DMS153 (cell line): ENCODE results near the gene SFXN1.

Experiments used
- DNase-seq: peaks from one replicate; lab custom pipeline; 2025; lab: John Stamatoyannopoulos, UW

The SFXN1 gene

DNA sequence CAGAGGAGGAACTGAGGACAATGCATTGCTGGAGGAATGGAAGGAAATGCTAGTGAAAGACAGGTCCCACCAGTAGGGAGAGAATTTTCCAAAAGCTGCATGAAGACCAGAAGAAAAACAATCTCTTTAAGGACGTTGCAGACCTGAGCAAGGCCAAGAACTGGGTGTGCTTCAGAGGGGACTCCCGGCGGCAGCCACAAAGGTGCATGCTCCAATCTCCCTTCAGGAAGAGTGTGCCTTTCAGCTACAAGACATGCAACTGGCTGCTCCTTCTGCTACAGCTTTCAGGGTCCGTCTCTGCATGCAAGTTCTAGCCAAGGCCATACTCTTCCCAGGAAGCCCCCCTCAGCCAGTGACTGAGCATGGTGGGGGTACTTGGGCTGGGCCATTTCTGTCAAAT is 62.9 kb downstream of the SFXN1 start:
- no peak for DNase-seq

DNA sequence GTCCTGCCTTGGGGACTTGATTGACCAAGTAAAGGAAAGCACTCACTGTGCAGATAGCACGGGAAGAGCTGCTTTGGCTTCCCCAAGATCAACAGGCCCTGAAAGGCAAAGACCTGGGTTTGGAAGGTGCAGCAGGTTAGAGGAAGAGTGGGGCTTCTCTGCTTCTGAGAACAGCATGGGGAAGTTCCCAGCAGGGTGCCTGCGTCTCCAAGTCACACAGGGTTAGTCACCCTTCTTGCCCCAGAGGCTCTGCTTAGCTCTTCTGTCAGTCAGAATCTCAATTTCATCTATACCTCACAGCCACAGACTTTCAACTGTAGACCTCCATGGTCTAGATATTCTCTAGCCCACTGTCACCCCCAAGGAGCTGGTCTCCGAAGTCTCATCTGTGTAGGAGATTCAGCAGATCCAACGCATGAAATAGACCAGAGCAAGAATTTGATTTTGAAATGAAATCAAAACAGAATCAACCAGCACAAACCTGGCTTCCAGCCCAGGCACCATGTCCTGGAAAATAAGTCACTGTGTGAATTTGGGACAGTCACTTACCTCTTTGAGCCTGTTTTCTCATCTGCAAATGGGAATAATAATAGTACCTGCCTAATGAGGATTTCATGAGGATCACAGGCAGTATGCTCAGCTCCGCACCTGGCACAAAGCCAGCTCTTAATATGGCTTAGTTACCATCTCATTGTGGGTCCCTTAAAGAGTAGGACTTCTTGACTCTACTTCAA is 64.0 kb downstream of the SFXN1 start:
- DNase-seq = no peak

DNA sequence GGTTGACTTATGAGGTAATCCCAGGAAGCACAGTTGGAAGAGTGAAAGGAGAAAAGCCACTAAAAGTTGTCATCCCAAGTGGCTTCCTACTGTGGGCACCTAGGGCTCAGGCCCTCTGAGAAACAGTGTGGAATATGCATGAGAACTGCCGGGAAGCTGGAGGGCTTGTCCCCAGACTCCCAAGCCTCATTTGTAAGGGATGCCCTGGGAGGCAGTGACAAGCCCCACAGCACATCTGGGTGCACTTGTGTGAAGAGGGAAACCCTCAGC is 64.5 kb downstream of the SFXN1 start:
- DNase-seq = no peak

DNA sequence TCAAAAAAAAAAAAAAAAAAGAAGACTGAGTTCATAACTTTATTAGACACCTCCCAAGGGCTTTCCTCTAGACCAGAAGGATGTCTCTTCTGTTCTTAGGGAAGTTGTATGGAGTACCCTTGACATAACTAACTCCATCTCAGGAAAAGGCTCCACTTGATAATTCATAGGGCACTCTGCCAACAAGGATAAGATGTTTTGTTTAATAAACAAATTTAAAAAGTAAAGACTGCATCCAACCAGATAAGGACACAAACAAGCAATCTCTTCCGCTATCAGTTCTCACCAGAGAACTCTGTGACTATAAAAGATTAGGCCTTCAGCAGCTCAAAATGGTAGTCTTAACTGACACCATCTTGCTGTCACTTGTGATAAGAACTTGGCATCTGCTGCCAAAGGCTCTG is 65.8 kb downstream of the SFXN1 start:
- no peak for DNase-seq

DNA sequence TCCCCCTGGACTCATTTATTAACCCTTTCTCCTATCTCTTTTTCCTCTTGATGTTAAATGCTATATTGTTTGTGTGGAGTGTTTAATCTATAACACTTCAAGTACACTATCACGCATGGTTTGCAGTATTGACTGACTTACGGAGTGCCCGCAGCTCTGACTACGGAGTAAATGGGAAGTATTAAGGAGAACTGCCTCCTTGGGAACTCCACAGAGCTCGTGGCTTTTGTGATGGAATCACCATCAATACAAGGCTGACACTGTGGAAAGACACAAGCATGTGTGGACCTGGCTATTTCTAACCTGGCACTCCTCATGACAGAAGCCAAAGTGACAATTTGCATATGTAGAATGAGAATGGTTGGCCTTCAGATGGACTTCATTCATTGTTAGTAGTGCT is 66.2 kb downstream of the SFXN1 start:
- no peak for DNase-seq

DNA sequence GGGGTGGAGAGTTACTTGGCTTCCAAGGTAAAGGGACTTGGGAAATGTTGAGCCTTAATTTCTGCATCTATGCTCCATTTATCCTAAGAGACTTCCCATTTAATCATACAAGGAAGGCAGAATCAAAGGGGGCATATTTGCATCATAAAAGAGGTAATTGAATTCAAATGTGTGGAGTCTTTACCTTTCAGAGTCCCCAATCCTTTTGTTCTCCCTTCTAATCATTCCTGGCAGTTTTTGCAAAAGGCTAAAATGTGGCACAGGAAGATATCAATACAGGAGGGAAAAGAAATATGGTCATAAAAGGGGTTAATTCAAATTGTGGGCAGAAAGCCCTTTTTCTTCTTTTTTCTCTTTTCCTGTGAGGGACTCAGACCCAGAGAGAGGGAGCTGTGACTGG is 69.5 kb downstream of the SFXN1 start:
- DNase-seq = no peak

DNA sequence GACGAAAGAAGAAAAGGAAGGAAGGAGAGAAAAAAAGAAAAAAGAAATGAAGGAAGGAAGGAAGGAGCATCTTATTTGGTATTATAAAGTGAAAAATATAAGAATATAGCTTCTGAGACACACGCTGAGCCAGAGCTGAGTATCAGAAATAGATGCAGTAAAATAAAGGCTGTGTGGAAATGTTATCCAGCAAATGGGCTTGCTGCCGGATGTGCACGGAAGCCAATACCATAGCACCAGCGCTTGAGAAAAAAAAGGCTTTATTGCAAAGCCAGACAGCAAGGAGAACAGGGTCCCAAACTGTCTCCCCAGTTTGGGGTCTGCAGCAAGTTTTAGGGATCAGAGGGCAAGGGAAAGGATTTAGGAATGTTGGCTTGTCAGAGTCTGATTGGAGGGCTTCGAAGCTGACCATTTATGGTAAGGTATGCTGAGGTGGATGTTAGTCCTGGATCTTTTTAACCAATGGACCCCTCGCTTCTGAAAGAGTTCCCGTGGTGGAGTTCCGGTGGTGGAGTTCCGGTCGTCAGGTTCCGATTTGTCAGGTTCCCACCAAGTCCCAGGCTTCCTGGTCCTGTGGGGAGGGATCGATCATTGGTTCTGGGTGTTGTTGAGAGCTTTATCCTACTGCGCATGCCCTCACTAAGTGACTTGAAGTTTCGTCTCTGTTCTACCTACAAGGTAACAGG is 70.4 kb downstream of the SFXN1 start:
- no peak for DNase-seq

DNA sequence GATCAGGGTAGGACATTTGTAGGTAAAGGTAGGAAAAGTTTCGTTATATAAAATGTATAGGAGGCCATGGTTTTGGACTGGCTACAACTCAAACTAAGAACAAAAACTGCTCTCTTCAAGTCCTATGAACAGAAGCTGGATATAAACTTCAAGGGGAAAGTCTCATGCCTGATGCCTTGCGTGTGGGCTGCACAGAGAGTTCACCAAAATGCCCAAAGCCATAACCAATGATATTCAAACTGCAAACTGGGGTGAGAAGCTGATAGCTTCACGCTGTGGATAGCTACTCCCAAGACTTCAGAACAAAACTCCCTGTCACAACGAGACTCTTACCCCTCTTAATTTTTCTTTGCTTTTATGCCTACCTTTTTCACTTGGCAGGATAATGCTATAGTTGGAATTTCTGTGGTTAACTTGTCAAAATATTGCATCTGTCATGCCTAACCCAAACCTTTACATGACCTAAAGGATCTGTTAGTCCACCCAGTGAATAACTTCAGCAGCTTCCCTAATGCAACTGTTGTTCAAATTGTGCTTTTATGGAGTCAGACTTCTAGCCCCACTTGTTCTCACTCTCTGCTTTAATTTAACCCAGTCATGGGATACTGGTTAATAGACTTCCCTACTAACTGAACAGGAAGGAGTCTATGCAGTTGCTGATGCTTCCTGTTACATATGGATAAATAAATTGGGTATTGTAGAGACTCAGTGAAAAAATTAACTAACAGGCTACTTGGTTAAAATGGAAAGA is 71.9 kb downstream of the SFXN1 start:
- DNase-seq = no peak

DNA sequence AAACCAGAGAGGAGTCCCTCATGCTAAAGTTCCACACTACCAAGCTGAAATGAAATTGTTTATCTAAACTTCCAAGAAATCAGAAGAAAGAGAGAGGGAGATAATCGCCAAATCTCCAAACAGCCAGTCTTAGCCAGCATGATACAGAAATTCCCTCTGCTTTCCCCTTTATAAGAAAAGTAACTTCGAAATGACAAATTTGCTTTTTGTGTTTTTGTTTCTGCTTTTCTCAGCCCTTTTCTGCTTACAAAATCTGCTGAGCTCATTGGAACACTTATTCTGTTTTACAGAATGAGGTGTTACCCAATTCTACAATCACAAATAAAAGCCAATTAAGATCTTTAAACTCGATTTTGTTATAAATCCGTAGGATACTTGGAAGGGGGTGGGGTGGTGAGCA is 72.9 kb downstream of the SFXN1 start:
- DNase-seq = no peak

DNA sequence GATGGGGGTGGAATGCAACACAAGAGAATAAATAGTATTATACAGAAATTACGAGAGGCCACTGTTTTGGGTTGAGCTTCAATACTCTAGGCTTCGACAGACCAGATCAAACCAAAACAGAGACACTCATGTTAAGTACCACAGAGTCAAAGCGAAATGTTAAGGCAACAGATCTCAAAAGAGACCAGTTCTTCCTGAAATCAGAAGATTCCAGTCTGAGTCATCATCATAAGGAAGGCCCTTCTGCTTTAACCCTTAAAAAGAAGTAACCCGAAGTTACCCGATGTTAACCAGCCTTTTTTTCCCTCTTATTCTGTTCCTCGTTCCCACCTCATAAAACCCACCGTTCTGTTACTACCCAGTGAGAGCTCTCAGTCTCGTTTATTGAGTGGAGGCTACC is 75.9 kb downstream of the SFXN1 start:
- DNase-seq = no peak

DNA sequence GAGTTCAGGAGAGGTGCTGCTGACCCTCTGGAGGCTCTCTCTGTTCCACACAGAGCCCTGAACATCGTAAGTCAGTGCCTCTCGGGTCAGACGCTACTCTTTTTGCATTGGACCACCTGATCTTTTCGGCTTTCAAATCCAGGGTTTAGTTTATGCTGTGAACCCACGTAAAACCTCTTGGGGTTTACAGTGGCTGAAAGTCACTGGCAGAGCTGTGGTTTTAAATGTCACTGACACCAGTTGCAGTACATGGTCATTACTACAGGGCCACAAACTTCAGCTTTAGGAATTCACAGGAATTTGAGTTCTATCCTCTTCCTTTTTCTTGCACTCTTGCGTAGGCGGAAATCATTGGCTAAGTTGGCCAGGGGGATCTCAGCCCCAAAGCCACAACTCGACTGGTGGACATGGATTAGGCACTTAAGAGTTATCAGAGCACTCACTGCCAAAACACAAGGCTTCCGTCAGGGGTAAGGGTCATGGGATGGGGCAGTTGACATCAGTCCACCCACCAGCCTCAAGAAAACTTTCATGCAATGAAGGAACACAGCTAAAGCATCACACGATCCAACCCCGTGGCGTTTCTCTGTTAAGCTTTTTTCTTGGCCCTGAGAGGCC is 76.9 kb downstream of the SFXN1 start:
- no peak for DNase-seq

DNA sequence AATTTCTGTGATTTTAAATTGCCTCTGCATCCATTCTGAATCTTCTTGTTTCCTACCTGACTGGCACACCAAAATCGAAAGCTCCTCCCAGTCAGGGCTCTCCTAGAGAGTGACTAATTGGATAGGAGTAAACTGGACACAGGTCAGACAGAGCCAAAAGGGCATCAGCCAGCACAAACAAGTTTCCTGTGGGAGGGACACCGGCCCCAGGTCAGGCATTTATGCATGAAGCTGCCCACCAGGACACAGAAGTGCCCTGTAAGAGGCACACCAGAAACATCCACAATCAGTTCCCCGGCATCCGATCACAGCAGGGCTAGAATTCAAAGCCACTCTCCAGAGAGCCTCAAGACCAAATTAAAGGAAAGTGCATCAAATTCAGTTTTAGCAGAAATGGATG is 78.4 kb downstream of the SFXN1 start:
- DNase-seq = no peak

DNA sequence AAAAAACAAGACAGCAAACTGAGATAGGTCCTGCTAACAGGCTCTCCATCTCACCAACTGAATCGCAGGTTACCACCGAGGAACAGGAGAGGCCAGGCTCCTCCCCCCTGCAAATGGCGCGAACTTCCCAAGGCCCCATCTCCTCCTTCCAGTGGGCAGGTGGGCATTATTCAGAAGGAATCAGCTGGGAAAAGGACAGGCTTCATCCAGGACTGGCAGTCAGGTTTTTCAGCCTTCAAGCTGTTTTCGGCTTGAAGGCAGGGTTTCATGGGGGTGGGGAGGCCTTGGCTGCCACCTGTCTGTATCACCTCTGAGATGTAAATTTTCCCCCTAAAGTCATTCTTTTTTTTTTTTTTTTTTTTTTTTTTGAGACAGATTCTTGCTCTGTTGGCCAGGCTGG is 79.4 kb downstream of the SFXN1 start:
- no peak for DNase-seq

DNA sequence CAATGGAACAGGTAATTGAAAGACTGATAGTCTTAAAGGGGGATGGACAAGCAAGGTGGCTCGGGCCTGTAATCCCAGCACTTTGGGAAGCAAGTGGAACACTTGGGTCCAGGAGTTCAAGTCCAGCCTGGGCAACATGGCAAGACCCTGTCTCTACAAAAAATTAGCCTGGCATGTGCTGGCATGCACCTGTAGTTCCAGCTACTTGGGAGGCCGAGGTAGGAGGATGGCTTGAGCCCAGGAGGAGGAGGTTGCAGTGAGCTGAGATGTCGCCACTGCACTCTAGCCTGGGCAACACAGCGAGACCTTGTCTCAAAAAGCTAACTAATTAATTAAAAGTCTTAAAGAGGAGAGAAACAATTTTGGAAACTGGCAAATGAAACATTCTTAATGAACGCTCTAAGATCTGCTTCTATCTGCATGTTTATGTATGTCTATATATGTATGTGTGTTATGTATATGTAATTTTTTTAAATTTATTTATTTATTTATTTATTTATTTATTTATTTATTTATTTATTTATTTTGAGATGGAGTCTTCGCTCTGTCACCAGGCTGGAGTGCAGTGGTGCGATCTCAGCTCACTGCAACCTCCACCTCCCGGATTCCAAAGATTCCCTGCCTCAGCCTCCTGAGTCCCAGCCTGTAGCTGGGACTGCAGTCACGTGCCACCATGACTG is 80.6 kb downstream of the SFXN1 start:
- DNase-seq = no peak

DNA sequence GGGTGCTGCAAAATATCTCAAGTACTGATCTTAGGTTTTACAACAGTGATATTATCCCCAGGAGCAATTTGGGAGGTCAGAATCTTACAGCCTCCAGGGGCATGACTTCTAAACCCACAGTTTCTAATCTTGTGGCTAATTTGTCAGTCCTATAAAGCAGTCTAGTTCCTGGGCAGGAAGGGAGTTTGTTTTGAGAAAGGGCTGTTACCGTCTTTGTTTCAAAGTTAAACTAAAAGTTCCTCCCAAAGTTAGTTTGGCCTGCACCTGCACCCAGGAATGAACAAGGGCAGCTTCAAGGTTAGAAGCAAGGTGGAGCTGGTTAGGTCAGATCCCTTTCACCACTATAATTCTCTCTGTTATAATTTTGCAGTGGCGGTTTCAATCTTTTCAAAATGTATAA is 81.7 kb downstream of the SFXN1 start:
- DNase-seq = no peak

DNA sequence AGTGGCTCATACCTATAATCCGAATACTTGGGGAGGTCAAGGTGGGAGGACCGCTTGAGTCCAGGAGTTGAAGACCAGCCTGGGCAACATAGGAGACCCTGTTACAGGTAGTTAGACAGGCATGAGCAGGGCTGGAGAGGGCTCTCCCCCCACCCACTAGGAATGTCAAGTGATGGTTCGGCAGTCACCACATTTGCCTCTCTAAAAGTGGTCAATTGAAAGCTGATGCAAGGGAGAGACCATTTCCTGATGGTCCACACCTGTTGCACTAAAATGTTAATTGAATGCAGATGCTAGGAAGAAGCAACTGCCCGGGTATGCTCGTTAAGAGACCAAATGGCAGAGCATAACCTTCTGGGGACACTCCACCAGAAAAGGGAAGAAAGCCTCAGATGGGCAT is 82.7 kb downstream of the SFXN1 start:
- no peak for DNase-seq

DNA sequence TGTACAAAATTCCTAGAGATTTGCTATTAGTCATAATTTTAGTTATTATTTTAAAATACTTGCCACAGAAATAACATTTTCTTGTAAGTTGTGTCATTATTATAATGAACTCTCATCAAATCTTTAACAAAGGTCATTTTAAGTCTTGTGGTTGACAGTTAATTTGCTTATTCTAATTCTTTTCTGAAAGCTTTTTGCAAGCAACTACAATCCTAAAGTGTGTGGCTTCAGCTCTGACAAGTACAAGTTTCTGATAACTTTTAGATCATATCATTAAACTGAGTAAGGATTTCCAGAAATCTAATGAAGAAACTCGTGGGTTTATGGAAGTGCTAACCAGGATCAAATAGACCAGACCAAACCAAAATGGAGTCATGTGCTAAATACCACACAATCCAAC is 86.4 kb downstream of the SFXN1 start:
- DNase-seq = no peak

DNA sequence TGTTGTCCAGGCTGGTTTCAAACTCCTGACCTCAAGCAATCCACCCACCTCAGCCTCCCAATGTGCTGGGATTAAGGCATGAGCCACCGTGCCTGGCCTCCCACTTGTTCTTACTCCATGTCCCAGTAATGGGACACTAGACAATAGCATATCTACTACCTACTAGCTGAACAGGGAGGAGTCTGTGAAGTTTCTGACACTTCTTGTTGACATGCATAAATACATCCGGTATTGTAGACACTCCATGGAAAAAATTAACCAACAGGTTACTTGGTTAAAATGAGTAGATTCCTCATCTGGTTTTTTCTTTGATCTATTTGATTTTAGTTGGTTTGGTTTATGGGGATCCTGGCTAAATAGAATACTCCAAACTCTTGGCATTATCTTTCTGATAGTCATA is 88.3 kb downstream of the SFXN1 start:
- no peak for DNase-seq

DNA sequence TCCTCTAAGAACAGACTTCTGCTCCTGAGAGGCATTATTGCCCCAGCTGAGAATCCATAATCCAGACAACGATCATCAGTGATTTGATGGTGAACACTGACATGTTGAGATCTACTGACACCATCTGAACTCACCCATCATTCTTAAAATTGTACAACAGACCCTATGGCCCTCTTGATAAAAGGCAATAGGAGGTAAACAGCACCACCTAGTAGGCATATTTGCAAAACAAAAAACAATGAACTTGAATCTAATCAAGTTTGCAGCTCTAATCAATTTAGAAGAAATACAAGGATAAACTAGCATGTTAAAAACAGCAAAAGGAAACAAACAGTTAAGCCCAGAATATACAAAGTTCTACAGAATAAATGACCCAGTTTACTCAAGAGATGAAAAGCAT is 89.6 kb downstream of the SFXN1 start:
- DNase-seq = no peak

DNA sequence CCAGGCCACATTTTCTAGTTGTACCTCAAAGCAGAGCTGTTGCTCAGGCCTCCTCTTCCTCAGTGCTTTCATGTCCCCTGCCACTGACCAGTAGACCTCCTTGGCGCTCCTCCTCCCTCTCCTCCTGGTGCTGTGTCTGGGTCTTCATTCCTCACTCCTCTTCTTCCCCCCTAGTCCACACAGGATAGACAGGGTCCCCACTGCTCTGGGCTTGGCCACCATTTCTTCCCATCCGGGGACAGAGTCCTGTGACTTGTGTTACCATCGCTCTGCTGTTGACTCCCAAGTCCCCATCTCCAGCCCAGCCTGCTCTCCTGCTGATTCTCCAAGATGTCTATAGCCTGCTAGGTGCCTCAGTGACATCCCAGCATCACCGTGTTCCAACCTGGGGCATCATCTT is 91.3 kb downstream of the SFXN1 start:
- DNase-seq = no peak

DNA sequence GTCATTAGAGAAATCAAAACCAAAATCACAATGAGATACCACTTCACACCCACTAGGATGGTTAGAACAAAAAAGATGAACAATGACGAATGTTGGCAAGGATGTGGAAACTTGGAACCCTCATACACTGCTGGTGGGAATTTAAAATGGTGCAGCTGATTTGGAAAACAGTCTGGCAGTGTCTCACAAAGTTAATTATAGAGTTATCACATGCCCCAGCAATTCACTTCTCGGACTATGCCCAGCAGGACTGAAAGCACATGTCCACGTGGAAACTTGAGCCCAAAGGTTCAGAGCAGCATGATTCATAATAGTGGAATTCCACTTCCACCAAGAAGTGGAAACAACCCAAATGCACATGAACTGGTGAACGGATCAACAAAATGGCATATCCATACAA is 94.5 kb downstream of the SFXN1 start:
- no peak for DNase-seq

DNA sequence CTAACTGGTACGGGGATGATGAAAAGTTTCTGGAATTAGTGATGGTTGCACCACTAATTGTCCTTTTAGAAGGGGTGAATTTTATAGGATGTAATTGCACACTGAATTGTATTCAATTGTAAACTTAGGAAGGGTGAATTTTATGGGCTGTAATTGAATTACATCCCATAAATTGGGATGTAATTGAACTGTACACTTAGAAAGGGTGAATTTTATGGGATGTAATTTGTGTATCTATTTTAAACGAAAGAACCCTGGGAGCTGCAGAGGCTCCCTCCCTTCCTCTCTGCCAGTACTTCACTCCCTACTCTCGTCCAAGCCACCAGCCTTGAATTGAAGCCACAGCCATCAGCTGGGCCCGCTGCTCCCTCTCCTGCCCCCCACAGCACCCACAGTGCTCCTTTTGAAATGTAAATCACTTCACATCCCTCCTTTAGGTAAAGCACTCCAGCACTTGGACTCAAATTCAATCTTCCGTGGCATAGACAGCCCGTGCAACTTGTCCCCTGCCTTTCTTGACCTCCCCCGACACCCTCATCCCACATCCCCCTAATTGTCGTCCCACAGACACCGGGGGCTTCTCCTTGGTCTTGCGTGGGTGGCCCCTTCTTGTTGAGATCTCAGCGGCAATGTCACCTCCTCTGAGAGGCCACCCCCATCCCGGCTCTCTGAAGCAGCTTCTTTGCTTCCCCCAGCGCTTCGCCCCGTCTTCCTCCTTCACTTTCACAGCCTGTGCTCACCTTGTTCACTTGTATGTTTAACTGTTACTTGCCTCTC is 95.3 kb downstream of the SFXN1 start:
- DNase-seq = no peak
